ENCODE measurements around the gene RHBDL1. TPM values are rescaled to one million over a fixed set of nuclear protein-coding genes. Genes with fewer than 3 reads are reported as not detected.

RHBDL1 gene
- total and polyA plus RNA-seq, 2 experiments from 2014 or later = 2.6 to 12.9 TPM

- DNase-seq (ENCODE audit: low read depth in 1 of 2, low spot score in 1 of 2) = no peak
- no peaks in the 10 kb centered on the region for H3K9me3 ChIP-seq (ENCODE audit: low read depth)
- H3K4me3 ChIP-seq = no peak overlapping the region
- H3K36me3 ChIP-seq = peaks cover 12% of the 10 kb centered on the region
- no peaks in the 10 kb centered on the region for H3K27me3 ChIP-seq
- peaks cover 23% of the 10 kb centered on the region for H3K4me1 ChIP-seq (ENCODE audit: low read depth)
- H3K27ac ChIP-seq = no peak overlapping the region
- TF ChIP-seq CTCF (IDR thresholded peaks at IDR 0.05; ENCODE audit: low read depth, low read length) = no peak
Measured at GRCh38 chr16:631808-632358, 43.6 kb upstream of the RHBDL1 start.

- Histone ChIP-seq H3K4me3 (no peak overlapping the region), H3K4me1 (ENCODE audit: low read depth) (peaks cover 28% of the 10 kb centered on the region), H3K36me3 (peaks cover 9% of the 10 kb centered on the region), H3K27ac (no peak overlapping the region), H3K9me3 (ENCODE audit: low read depth) (no peaks in the 10 kb centered on the region), H3K27me3 (no peaks in the 10 kb centered on the region)
- DNase-seq (ENCODE audit: low read depth in 1 of 2, low spot score in 1 of 2) = no peak
- TF ChIP-seq CTCF (IDR thresholded peaks at IDR 0.05; ENCODE audit: low read depth, low read length) = no peak
Measured at GRCh38 chr16:632486-633335, 42.8 kb upstream of the RHBDL1 start.

- H3K4me1 ChIP-seq (ENCODE audit: low read depth) = peaks cover 36% of the 10 kb centered on the region
- H3K4me3 ChIP-seq = no peak overlapping the region
- no peaks in the 10 kb centered on the region for H3K27me3 ChIP-seq
- no peaks in the 10 kb centered on the region for H3K9me3 ChIP-seq (ENCODE audit: low read depth)
- H3K27ac ChIP-seq = no peak overlapping the region
- no peak for DNase-seq (ENCODE audit: low read depth in 1 of 2, low spot score in 1 of 2)
- peaks cover 9% of the 10 kb centered on the region for H3K36me3 ChIP-seq
- no peak for TF ChIP-seq CTCF (IDR thresholded peaks at IDR 0.05; ENCODE audit: low read depth, low read length)
Measured at GRCh38 chr16:633336-634050, 42.0 kb upstream of the RHBDL1 start.

- no peaks in the 10 kb centered on the region for H3K27me3 ChIP-seq
Measured at GRCh38 chr16:634051-634670, 41.3 kb upstream of the RHBDL1 start.

More at GRCh38 chr16:634051-634670, 41.3 kb upstream of the RHBDL1 start:
- no peak for DNase-seq (ENCODE audit: low read depth in 1 of 2, low spot score in 1 of 2)
- peaks cover 9% of the 10 kb centered on the region for H3K36me3 ChIP-seq
- no peaks in the 10 kb centered on the region for H3K9me3 ChIP-seq (ENCODE audit: low read depth)
- H3K4me1 ChIP-seq (ENCODE audit: low read depth) = peaks cover 35% of the 10 kb centered on the region
- no peak overlapping the region for H3K4me3 ChIP-seq
- no peak for TF ChIP-seq CTCF (IDR thresholded peaks at IDR 0.05; ENCODE audit: low read depth, low read length)
- no peak overlapping the region for H3K27ac ChIP-seq

Measured in cardiac muscle cell (in vitro differentiated cells and primary cell).